ENCODE results near the gene FOXP1.
A peak's percentile ranks its signal among the peaks of the same experiment; 100 is the strongest.

The FOXP1 gene

GRCh38 chr3:71317749-71318457 is 265.6 kb downstream of the FOXP1 start:
- peak; percentile 12 for DNase-seq

- DNase-seq, result no peak
These were observed 266.4 kb downstream of the FOXP1 start for GRCh38 chr3:71317140-71317539.

- DNase-seq, result no peak
These were observed 267.3 kb downstream of the FOXP1 start for GRCh38 chr3:71316066-71316777.

DNA sequence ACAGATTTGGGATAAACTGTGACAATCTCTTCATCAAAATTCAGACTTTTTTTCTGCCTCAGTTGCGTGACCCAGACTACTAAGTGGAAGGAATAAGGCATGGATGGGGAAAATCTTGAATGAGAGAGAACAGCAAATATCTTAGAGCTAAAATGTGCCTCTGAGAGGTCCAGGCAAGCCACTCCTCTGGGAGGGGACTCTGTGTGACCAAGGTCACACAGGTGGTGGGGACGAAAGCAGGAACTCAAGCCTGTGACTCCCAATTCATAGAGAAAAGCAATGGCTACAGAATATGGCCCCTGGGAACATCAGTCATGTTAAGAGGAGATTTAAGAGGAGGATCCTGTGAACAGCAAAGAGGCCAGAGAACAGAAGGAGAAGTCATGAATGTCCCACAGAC is 268.1 kb downstream of the FOXP1 start:
- DNase-seq, result no peak

DNA sequence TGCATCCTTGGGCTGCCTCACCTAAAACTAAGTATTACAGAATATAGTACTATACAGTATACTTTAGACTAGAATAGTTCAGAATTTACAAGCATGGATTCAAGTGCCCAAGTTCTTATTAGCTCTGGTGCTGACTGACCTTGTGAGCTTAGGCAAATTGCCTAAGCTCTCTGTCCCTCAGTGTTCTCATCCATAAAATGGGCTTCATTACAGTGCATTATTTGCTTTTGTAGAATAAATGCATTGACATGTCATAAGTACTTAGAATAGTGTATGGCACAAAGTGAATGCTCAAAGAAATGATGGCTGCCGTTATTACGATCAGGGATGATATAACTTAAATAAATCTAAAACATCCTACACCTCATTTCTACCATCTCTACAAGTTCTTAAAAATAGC is 269.7 kb downstream of the FOXP1 start:
- no peak for DNase-seq

- DNase-seq, result no peak
These were observed 271.1 kb downstream of the FOXP1 start for GRCh38 chr3:71312461-71312860.

DNA sequence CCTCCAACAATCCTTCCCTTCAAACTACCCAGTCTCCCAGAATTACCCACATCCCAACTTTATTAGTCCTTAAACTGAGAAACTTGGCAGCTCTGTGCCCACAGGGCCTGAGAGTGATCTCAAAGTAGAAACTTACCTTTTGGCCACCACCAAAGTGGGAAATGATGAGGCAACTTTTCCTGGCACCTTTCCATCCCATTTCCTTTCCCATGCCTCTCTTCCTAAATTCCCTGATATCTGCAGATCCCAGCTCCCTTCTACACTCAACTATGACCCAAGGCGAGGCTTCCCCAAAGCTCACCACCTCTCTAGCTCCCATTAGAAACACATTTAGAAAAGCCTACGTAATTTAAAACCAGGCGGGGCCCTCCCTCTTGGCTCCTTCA is 271.9 kb downstream of the FOXP1 start:
- no peak for DNase-seq

DNA sequence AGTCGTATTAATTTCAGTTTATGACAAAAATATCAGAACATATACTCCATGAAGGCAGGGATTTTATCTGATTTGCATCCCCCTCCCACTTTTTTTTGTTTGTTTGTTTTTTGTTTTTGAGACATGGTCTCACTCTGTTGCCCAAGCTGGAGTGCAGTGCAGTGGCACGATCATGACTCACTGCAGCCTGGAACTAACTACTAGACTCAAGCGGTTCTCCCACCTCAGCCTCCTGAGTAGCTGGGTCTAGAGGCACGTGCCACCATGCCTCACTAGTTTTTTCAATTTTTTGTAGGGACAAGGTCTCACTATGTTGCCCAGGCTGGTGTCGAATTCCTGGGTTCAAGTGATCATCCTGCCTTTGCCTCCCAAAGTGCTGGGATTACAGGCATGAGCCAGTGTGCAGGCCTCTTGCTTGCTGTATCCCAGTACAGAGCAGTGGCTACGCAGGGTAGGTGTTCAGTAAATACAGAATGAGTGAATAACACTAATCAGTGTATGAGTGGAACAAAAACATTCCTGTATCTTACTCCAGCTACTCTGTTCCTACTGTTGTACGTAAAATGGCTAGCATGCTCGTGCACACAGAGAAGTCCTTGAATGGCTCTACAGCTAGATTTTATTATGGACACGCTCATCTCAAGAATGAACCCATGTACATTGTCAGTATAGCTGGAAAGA is 272.4 kb downstream of the FOXP1 start:
- no peak for DNase-seq

- DNase-seq, result peak; percentile 28
These were observed 273.1 kb downstream of the FOXP1 start for GRCh38 chr3:71310359-71310979.

- DNase-seq, result no peak
These were observed 273.6 kb downstream of the FOXP1 start for GRCh38 chr3:71309886-71310285.

DNA sequence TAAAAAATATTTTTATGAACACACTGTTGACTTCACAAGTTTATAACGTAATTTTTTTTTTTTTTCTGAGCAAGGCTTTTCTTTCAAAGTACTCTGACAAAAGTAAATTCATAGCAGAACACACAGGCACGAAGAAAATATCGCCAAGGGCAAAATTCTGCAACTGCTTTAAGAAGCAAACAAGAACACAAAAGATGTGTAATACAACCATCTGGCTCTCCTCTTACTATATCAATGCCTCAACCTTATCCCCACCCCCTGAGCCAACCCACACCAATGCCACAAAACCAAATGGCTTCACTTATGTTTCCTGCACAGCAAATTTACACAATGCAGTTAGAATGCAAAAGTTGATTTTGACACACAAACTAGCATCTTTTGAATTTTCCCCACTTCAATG is 274.2 kb downstream of the FOXP1 start:
- peak; percentile 26 for DNase-seq

DNA sequence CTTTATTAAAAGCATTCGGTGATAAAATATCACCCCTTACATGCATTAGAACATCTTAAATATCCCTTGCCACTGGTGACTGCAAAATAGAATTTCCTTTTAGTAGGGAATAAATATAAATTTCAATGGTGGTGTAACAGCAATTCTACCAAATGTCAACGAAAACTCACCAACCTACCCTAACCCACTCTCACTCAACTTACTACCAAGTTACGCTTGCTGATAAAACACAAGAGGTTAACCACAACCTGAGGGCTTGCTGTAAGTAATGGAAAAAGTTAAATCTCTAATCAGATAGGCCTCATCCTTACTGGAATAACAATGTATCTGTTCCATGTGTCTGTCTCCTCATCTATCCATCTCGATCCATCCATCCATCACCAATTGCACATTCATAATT is 274.7 kb downstream of the FOXP1 start:
- DNase-seq, result no peak

GRCh38 chr3:71307991-71308697 is 275.4 kb downstream of the FOXP1 start:
- no peak for DNase-seq

GRCh38 chr3:71305231-71306206 is 278.0 kb downstream of the FOXP1 start:
- no peak for DNase-seq

DNA sequence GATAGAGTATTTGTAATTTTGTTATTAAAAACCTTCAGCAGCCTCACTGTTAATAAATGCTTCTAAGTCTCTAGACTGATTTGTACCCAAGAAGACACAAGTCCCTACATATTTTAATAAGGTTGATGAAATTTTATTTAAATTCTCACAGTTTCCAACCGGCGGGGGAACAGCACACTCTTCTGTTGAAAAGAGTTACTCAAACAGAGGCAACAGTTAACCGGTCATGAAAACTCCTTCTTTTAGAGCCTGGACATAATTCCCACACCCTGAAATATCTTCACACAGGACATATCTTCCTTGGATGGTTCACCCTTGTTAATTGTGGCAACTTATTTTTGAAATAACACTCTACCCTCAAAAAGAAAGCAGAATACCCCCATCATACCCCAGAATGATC is 278.8 kb downstream of the FOXP1 start:
- DNase-seq, result peak; percentile 24

GRCh38 chr3:71304247-71304646 is 279.3 kb downstream of the FOXP1 start:
- no peak for DNase-seq

DNA sequence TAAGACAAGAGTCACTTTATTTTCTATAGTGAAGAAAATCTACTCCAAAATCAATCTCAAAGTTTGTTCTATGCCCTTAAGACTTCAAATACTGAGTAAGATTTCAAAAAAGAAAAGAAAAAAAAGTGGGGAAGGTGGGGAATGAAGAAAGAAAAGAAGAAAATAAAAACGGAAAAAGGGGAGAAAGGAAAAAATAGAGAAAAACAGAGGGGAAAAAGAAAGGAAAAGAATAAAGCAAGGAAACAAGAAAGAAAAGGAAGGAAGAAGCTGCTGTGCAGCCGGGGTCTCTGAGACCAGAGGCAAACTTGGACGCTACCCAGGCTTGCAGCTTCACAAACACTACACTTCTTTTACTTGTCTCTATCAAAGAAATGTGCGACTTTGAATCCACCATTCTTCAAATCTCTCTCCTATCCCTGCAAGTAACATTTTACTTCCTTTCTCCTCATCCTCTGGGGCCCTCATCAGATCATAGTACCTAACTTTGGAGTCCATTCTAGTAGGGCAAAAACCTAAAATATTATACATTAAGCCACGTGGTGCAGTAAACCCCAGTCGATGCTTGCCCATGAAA is 279.8 kb downstream of the FOXP1 start:
- DNase-seq, result no peak

GRCh38 chr3:71302604-71303003 is 280.9 kb downstream of the FOXP1 start:
- DNase-seq, result no peak

DNA sequence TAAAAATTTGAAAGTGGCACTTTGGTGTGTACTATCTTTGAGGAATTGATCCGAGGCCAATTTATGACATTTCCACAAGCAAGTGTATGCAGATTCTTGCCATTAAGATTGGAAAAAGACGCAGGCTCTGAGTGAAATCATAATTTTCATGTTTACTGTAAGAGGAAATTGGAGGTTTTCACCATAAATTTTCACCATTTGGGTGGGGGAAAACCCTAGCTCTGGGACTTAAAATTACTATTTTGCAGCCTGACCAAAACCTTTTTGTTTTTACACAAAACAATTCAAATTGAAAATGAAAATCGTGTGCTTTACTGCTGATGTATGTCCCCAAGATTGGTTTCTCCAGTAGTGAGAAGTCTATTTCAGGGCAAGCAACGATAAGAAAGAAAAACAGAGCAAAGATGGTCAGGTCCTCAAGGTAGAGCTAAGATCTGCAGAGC is 282.6 kb downstream of the FOXP1 start:
- DNase-seq, result no peak

DNA sequence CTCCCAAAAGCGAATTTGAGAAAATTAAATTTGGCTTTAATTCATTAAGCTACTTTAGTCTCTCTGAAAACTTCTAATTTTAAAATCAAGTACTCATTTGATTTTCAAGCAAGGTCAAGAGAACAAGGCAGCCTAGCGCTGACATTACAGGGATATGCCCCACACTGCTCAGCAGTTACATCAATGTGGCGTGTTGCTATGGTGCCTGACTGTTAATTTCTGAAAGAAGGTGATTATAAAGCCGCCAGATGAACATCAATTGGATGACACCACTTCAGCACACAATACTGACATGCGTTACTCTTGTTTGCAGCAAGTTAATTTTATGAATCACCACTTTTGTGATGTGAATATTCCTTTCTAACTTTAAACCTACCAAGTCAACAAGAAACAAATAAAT is 284.4 kb downstream of the FOXP1 start:
- no peak for DNase-seq

- no peak for DNase-seq
These were observed 288.6 kb downstream of the FOXP1 start for GRCh38 chr3:71294919-71295318.
